DND-41 (cell line): Measurements from ENCODE around the gene TMEM169.

Experiments
- CTCF ChIP-seq: IDR thresholded peaks from 2 replicates; pipeline ENCODE4 v1.5.1; 2012; ENCODE audit warnings: borderline replicate concordance, low read length, moderate library complexity, mild to moderate bottlenecking; ENCODE audit not compliant: poor library complexity, severe bottlenecking; ENCODE audit errors: extremely low read depth
- EZH2 ChIP-seq: IDR thresholded peaks from 3 replicates; pipeline ENCODE4 v1.6.1; 2012; ENCODE audit warnings: borderline replicate concordance, low read depth, mild to moderate bottlenecking, moderate library complexity, low read length, inconsistent platforms; ENCODE audit not compliant: severe bottlenecking

GRCh38 chr2:216132585-216132984 lies 50.9 kb downstream of the TMEM169 start:
- TF ChIP-seq CTCF (no peak), EZH2 (no peak)
